Measurements from ENCODE around the gene TPRX2.

TPRX2 gene

GRCh38 chr19:47824396-47824795 lies 34.6 kb upstream of the TPRX2 start:
- no peak for TF ChIP-seq EZH2 (optimal IDR thresholded peaks at IDR 0.05; ENCODE audit: low read depth, low read length)
- no peak for TF ChIP-seq CTCF (IDR thresholded peaks at IDR 0.05; ENCODE audit: low read length)
- no peak for TF ChIP-seq EZH2phosphoT487 (IDR thresholded peaks at IDR 0.05; ENCODE audit: low read length)
- no peak for DNase-seq
- Histone ChIP-seq H3K79me2 (ENCODE audit: low read length) (no peaks in the 10 kb centered on the region), H3K27ac (ENCODE audit: low read length) (no peak overlapping the region), H3K9me2 (replicated peaks; ENCODE audit: insufficient read depth, low read length) (no peaks in the 10 kb centered on the region), H3K36me3 (replicated peaks; ENCODE audit: insufficient read depth, low read length) (no peaks in the 10 kb centered on the region), H3K4me1 (ENCODE audit: low read length) (no peaks in the 10 kb centered on the region), H3F3A (ENCODE audit: insufficient read depth, low read length) (no peaks in the 10 kb centered on the region), H2AFZ (ENCODE audit: low read length) (no peak overlapping the region), H3K9ac (ENCODE audit: low read length) (no peak overlapping the region), H3K4me3 (ENCODE audit: low read length) (no peak overlapping the region), H3K9me3 (replicated peaks; ENCODE audit: insufficient read depth, low read length) (no peaks in the 10 kb centered on the region), H4K20me1 (ENCODE audit: insufficient read depth, low read length) (no peaks in the 10 kb centered on the region), H3K4me2 (ENCODE audit: low read depth, low read length) (no peak overlapping the region), H3K27me3 (replicated peaks; ENCODE audit: insufficient read depth, low read length) (peaks cover 85% of the 10 kb centered on the region)

- no peaks in the 10 kb centered on the region for H3K79me2 ChIP-seq (ENCODE audit: low read length)
- no peaks in the 10 kb centered on the region for H3K9me2 ChIP-seq (replicated peaks; ENCODE audit: insufficient read depth, low read length)
- no peak overlapping the region for H3K27ac ChIP-seq (ENCODE audit: low read length)
- H3F3A ChIP-seq (ENCODE audit: insufficient read depth, low read length) = no peaks in the 10 kb centered on the region
- H3K4me1 ChIP-seq (ENCODE audit: low read length) = no peaks in the 10 kb centered on the region
- H3K27me3 ChIP-seq (replicated peaks; ENCODE audit: insufficient read depth, low read length) = peaks cover 78% of the 10 kb centered on the region
- no peak overlapping the region for H3K4me2 ChIP-seq (ENCODE audit: low read depth, low read length)
- no peaks in the 10 kb centered on the region for H3K9me3 ChIP-seq (replicated peaks; ENCODE audit: insufficient read depth, low read length)
- no peak overlapping the region for H2AFZ ChIP-seq (ENCODE audit: low read length)
- no peaks in the 10 kb centered on the region for H4K20me1 ChIP-seq (ENCODE audit: insufficient read depth, low read length)
- no peak for TF ChIP-seq EZH2phosphoT487 (IDR thresholded peaks at IDR 0.05; ENCODE audit: low read length)
- TF ChIP-seq EZH2 (optimal IDR thresholded peaks at IDR 0.05; ENCODE audit: low read depth, low read length) = no peak
- no peak for TF ChIP-seq CTCF (IDR thresholded peaks at IDR 0.05; ENCODE audit: low read length)
- H3K4me3 ChIP-seq (ENCODE audit: low read length) = no peak overlapping the region
- no peaks in the 10 kb centered on the region for H3K36me3 ChIP-seq (replicated peaks; ENCODE audit: insufficient read depth, low read length)
- H3K9ac ChIP-seq (ENCODE audit: low read length) = no peak overlapping the region
- DNase-seq = no peak
Measured at GRCh38 chr19:47826800-47827199, 32.2 kb upstream of the TPRX2 start.

- Histone ChIP-seq H3K36me3 (replicated peaks; ENCODE audit: insufficient read depth, low read length) (no peaks in the 10 kb centered on the region), H3F3A (ENCODE audit: insufficient read depth, low read length) (no peaks in the 10 kb centered on the region), H3K27me3 (replicated peaks; ENCODE audit: insufficient read depth, low read length) (peaks cover 54% of the 10 kb centered on the region), H2AFZ (ENCODE audit: low read length) (no peak overlapping the region), H3K9me3 (replicated peaks; ENCODE audit: insufficient read depth, low read length) (no peaks in the 10 kb centered on the region), H3K79me2 (ENCODE audit: low read length) (no peaks in the 10 kb centered on the region), H3K9me2 (replicated peaks; ENCODE audit: insufficient read depth, low read length) (no peaks in the 10 kb centered on the region), H3K4me2 (ENCODE audit: low read depth, low read length) (no peak overlapping the region), H3K9ac (ENCODE audit: low read length) (no peak overlapping the region), H3K4me3 (ENCODE audit: low read length) (no peak overlapping the region), H3K4me1 (ENCODE audit: low read length) (no peaks in the 10 kb centered on the region), H3K27ac (ENCODE audit: low read length) (no peak overlapping the region), H4K20me1 (ENCODE audit: insufficient read depth, low read length) (no peaks in the 10 kb centered on the region)
- no peak for DNase-seq
- TF ChIP-seq EZH2phosphoT487 (IDR thresholded peaks at IDR 0.05; ENCODE audit: low read length) (no peak), EZH2 (optimal IDR thresholded peaks at IDR 0.05; ENCODE audit: low read depth, low read length) (no peak)
Measured at GRCh38 chr19:47832723-47833122, 26.3 kb upstream of the TPRX2 start.

- Histone ChIP-seq H3K36me3 (replicated peaks; ENCODE audit: insufficient read depth, low read length) (no peaks in the 10 kb centered on the region), H3K4me1 (ENCODE audit: low read length) (no peaks in the 10 kb centered on the region), H3K27ac (ENCODE audit: low read length) (no peak overlapping the region), H4K20me1 (ENCODE audit: insufficient read depth, low read length) (no peaks in the 10 kb centered on the region), H3K9me3 (replicated peaks; ENCODE audit: insufficient read depth, low read length) (no peaks in the 10 kb centered on the region), H3K79me2 (ENCODE audit: low read length) (no peaks in the 10 kb centered on the region), H3K4me3 (ENCODE audit: low read length) (no peak overlapping the region), H3K9ac (ENCODE audit: low read length) (no peak overlapping the region), H3K27me3 (replicated peaks; ENCODE audit: insufficient read depth, low read length) (peaks cover 53% of the 10 kb centered on the region), H2AFZ (ENCODE audit: low read length) (no peak overlapping the region), H3K9me2 (replicated peaks; ENCODE audit: insufficient read depth, low read length) (no peaks in the 10 kb centered on the region), H3F3A (ENCODE audit: insufficient read depth, low read length) (no peaks in the 10 kb centered on the region), H3K4me2 (ENCODE audit: low read depth, low read length) (no peak overlapping the region)
- TF ChIP-seq EZH2phosphoT487 (IDR thresholded peaks at IDR 0.05; ENCODE audit: low read length) (no peak), EZH2 (optimal IDR thresholded peaks at IDR 0.05; ENCODE audit: low read depth, low read length) (no peak), CTCF (IDR thresholded peaks at IDR 0.05; ENCODE audit: low read length) (no peak)
- no peak for DNase-seq
Measured at GRCh38 chr19:47836038-47836437, 23.0 kb upstream of the TPRX2 start.

All from MM.1S (cell line).